ENCODE data around the gene NR2F1-AS1. TPM values are rescaled to one million over a fixed set of nuclear protein-coding genes. Genes with fewer than 3 reads are reported as not detected.
A peak's percentile ranks its signal among the peaks of the same experiment; 100 is the strongest.

Gene NR2F1-AS1
- total RNA-seq, 1 donor from 2014 or later: 19.0 TPM

- H3K9me3 Mint-ChIP-seq: no peaks in the 10 kb centered on the region
- no peaks in the 10 kb centered on the region for H3K36me3 Mint-ChIP-seq
- peaks cover 35% of the 10 kb centered on the region for H3K4me1 Mint-ChIP-seq (ENCODE audit: unreplicated experiment)
- no peak overlapping the region for H3K4me3 Mint-ChIP-seq
- no peak for TF ChIP-seq CTCF (conservative IDR thresholded peaks at IDR 0.05)
- DNase-seq (ENCODE audit: extremely low spot score, unreplicated experiment): no peak
- H3K27me3 Mint-ChIP-seq: peaks cover 31% of the 10 kb centered on the region
- no peak overlapping the region for H3K27ac Mint-ChIP-seq
Observed at GRCh38 chr5:93422652-93423280, 158.3 kb downstream of the NR2F1-AS1 start.

- peak overlapping the region; percentile 44 for H3K4me3 Mint-ChIP-seq
Observed at GRCh38 chr5:93421987-93422401, 159.0 kb downstream of the NR2F1-AS1 start.

GRCh38 chr5:93421468-93421867 lies 159.6 kb downstream of the NR2F1-AS1 start:
- TF ChIP-seq CTCF (conservative IDR thresholded peaks at IDR 0.05): no peak
- Mint-ChIP-seq H3K27me3 (peaks cover 22% of the 10 kb centered on the region), H3K27ac (no peak overlapping the region), H3K36me3 (no peaks in the 10 kb centered on the region), H3K9me3 (no peaks in the 10 kb centered on the region), H3K4me3 (no peak overlapping the region), H3K4me1 (ENCODE audit: unreplicated experiment) (peaks cover 31% of the 10 kb centered on the region)
- no peak for DNase-seq (ENCODE audit: extremely low spot score, unreplicated experiment)

More at GRCh38 chr5:93421987-93422401, 159.0 kb downstream of the NR2F1-AS1 start:
- Mint-ChIP-seq H3K4me1 (ENCODE audit: unreplicated experiment) (peaks cover 31% of the 10 kb centered on the region), H3K36me3 (no peaks in the 10 kb centered on the region), H3K27ac (no peak overlapping the region), H3K27me3 (peaks cover 25% of the 10 kb centered on the region), H3K9me3 (no peaks in the 10 kb centered on the region)
- no peak for DNase-seq (ENCODE audit: extremely low spot score, unreplicated experiment)
- no peak for TF ChIP-seq CTCF (conservative IDR thresholded peaks at IDR 0.05)

GRCh38 chr5:93417490-93417889 lies 163.5 kb downstream of the NR2F1-AS1 start:
- H3K4me1 Mint-ChIP-seq (ENCODE audit: unreplicated experiment): peaks cover 17% of the 10 kb centered on the region

GRCh38 chr5:93415819-93416218 lies 165.2 kb downstream of the NR2F1-AS1 start:
- H3K4me3 Mint-ChIP-seq: no peak overlapping the region
- peaks cover 5% of the 10 kb centered on the region for H3K4me1 Mint-ChIP-seq (ENCODE audit: unreplicated experiment)
- no peak for DNase-seq (ENCODE audit: extremely low spot score, unreplicated experiment)
- no peak overlapping the region for H3K27ac Mint-ChIP-seq
- H3K36me3 Mint-ChIP-seq: peaks cover 6% of the 10 kb centered on the region
- no peaks in the 10 kb centered on the region for H3K9me3 Mint-ChIP-seq
- peaks cover 10% of the 10 kb centered on the region for H3K27me3 Mint-ChIP-seq
- no peak for TF ChIP-seq CTCF (conservative IDR thresholded peaks at IDR 0.05)

More at GRCh38 chr5:93417490-93417889, 163.5 kb downstream of the NR2F1-AS1 start:
- Mint-ChIP-seq H3K4me3 (no peak overlapping the region), H3K27ac (no peak overlapping the region), H3K36me3 (no peaks in the 10 kb centered on the region), H3K9me3 (no peaks in the 10 kb centered on the region), H3K27me3 (peaks cover 11% of the 10 kb centered on the region)
- no peak for DNase-seq (ENCODE audit: extremely low spot score, unreplicated experiment)
- TF ChIP-seq CTCF (conservative IDR thresholded peaks at IDR 0.05): no peak

Measured in type B pancreatic cell (in vitro differentiated cells).